Measurements from ENCODE around the gene ATG2A.

ATG2A gene

GRCh38 chr11:64905516-64906313, 11.3 kb downstream of the ATG2A start:
- TF ChIP-seq CEBPB (IDR thresholded peaks at IDR 0.05) (no peak), NFIC (IDR thresholded peaks at IDR 0.05) (no peak), EP300 (IDR thresholded peaks at IDR 0.05; ENCODE audit: borderline replicate concordance) (no peak), FOXM1 (IDR thresholded peaks at IDR 0.05; ENCODE audit: borderline replicate concordance, low read depth) (no peak), REST (IDR thresholded peaks at IDR 0.05; ENCODE audit: low read depth) (no peak), MAX (IDR thresholded peaks at IDR 0.05) (no peak), EGR1 (IDR thresholded peaks at IDR 0.05) (no peak), ZBTB7A (IDR thresholded peaks at IDR 0.05; ENCODE audit: low read depth) (no peak), CREB1 (IDR thresholded peaks at IDR 0.05; ENCODE audit: low read depth) (no peak), USF1 (IDR thresholded peaks at IDR 0.05) (no peak), TAF1 (IDR thresholded peaks at IDR 0.05; ENCODE audit: low read depth) (no peak), RAD21 (IDR thresholded peaks at IDR 0.05; ENCODE audit: low read depth) (no peak), TCF12 (IDR thresholded peaks at IDR 0.05; ENCODE audit: low read depth) (no peak), TEAD4 (IDR thresholded peaks at IDR 0.05) (no peak), YY1 (IDR thresholded peaks at IDR 0.05; ENCODE audit: low read depth) (no peak)

- TF ChIP-seq FOXM1 (IDR thresholded peaks at IDR 0.05; ENCODE audit: borderline replicate concordance, low read depth) (no peak), ZBTB7A (IDR thresholded peaks at IDR 0.05; ENCODE audit: low read depth) (no peak), RAD21 (IDR thresholded peaks at IDR 0.05; ENCODE audit: low read depth) (no peak), TEAD4 (IDR thresholded peaks at IDR 0.05) (no peak), EGR1 (IDR thresholded peaks at IDR 0.05) (no peak), CEBPB (IDR thresholded peaks at IDR 0.05) (no peak), TCF12 (IDR thresholded peaks at IDR 0.05; ENCODE audit: low read depth) (no peak), EP300 (IDR thresholded peaks at IDR 0.05; ENCODE audit: borderline replicate concordance) (no peak), MAX (IDR thresholded peaks at IDR 0.05) (no peak), USF1 (IDR thresholded peaks at IDR 0.05) (no peak), CREB1 (IDR thresholded peaks at IDR 0.05; ENCODE audit: low read depth) (no peak), NFIC (IDR thresholded peaks at IDR 0.05) (no peak), TAF1 (IDR thresholded peaks at IDR 0.05; ENCODE audit: low read depth) (no peak), YY1 (IDR thresholded peaks at IDR 0.05; ENCODE audit: low read depth) (no peak), REST (IDR thresholded peaks at IDR 0.05; ENCODE audit: low read depth) (no peak)
Measured at GRCh38 chr11:64903291-64903833, 13.6 kb downstream of the ATG2A start.

- TF ChIP-seq CEBPB (IDR thresholded peaks at IDR 0.05) (no peak), CREB1 (IDR thresholded peaks at IDR 0.05; ENCODE audit: low read depth) (no peak)
Measured at GRCh38 chr11:64902102-64902900, 14.7 kb downstream of the ATG2A start.

GRCh38 chr11:64900774-64901173, 16.2 kb downstream of the ATG2A start:
- TF ChIP-seq EP300 (IDR thresholded peaks at IDR 0.05; ENCODE audit: borderline replicate concordance) (no peak), CREB1 (IDR thresholded peaks at IDR 0.05; ENCODE audit: low read depth) (no peak)

GRCh38 chr11:64900263-64900678, 16.7 kb downstream of the ATG2A start:
- TF ChIP-seq ZBTB7A (IDR thresholded peaks at IDR 0.05; ENCODE audit: low read depth) (no peak), NFIC (IDR thresholded peaks at IDR 0.05) (no peak), TAF1 (IDR thresholded peaks at IDR 0.05; ENCODE audit: low read depth) (no peak), REST (IDR thresholded peaks at IDR 0.05; ENCODE audit: low read depth) (no peak), MAX (IDR thresholded peaks at IDR 0.05) (no peak), USF1 (IDR thresholded peaks at IDR 0.05) (no peak), FOXM1 (IDR thresholded peaks at IDR 0.05; ENCODE audit: borderline replicate concordance, low read depth) (no peak), CREB1 (IDR thresholded peaks at IDR 0.05; ENCODE audit: low read depth) (no peak), YY1 (IDR thresholded peaks at IDR 0.05; ENCODE audit: low read depth) (no peak), TEAD4 (IDR thresholded peaks at IDR 0.05) (no peak), EP300 (IDR thresholded peaks at IDR 0.05; ENCODE audit: borderline replicate concordance) (no peak)

All from Ishikawa (cell line).